ENCODE data around the gene TMEM186. TPM values are rescaled to one million over a fixed set of nuclear protein-coding genes. Genes with fewer than 3 reads are reported as not detected.

TMEM186 gene
- total RNA-seq, 4 donors from 2014 or later = 7.5 to 11.2 (median 10.8) TPM

DNA sequence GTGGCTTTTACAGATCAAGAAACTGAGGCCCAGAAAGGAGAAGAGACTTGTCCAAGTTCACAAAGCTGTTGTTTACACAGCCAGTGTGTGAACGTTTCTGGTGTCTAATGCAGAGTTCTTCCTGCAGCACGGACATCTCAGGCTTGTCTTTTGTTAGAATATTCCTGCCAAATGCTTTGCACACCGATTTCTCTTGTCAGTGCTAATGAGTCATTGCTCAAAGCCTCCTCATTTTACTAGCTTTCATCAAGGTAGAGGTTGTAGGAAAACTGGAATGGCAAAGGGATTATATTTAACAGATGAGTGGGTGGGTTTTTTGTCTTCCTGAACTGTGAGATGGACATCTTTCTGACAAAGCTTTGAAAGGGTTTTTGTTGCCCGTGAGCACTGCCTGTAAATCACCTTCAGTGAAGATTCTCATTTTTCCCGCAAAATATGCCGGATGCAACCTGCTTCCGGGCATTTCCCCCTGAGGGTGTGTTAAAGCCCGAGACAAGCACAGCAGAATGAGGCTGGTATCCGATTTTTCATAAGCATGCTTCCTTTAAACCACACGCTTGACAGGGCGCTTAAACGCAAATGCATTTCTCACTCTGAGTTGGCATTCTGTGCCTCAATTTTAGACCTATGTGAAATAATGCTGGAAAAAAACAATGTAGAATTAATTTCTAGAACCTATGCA lies 14.9 kb upstream of the TMEM186 start:
- DNase-seq (ENCODE audit: low spot score in 2 of 2) = no peak
- intact Hi-C loops (cut with DNase I; ENCODE audit: low total_unique reads) = no loop called here

DNA sequence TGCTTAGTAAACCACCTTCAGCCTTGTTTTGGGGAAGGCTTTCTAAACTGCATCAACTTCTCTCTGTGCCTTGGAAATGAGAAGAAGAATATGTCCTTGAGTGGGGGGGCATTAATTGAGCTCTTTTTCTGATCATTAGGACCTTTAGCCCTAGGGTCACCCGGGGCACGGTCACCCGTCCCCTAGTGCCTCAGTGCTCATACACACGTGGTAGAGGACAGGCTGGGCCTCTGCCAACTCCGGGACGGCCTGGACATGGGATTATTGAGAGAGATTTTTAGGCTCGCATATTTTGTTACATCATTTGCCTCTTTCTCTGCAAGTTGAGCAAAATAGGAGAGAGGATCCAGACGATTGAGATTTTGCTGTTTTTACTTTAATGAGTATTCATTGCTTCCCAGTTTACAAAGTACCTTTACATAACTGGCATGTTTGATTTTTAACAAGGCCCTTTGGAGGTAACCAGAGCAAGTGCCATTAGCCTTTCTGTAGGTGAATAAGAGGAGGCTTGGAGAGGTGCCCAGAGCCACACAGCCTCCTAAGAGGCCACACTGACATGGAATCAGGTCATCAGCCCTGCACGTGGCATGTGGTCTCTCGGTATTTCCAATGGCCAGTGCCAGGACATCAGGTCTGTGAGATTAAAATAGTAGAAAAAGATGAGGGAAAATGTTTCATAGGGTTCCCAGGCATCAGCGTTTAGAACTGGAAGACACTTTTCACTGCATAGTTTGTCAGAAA lies 11.3 kb upstream of the TMEM186 start:
- intact Hi-C loops (cut with DNase I; ENCODE audit: low total_unique reads) = no loop called here
- DNase-seq (ENCODE audit: low spot score in 2 of 2) = no peak
- TF ChIP-seq, protein P1, sequence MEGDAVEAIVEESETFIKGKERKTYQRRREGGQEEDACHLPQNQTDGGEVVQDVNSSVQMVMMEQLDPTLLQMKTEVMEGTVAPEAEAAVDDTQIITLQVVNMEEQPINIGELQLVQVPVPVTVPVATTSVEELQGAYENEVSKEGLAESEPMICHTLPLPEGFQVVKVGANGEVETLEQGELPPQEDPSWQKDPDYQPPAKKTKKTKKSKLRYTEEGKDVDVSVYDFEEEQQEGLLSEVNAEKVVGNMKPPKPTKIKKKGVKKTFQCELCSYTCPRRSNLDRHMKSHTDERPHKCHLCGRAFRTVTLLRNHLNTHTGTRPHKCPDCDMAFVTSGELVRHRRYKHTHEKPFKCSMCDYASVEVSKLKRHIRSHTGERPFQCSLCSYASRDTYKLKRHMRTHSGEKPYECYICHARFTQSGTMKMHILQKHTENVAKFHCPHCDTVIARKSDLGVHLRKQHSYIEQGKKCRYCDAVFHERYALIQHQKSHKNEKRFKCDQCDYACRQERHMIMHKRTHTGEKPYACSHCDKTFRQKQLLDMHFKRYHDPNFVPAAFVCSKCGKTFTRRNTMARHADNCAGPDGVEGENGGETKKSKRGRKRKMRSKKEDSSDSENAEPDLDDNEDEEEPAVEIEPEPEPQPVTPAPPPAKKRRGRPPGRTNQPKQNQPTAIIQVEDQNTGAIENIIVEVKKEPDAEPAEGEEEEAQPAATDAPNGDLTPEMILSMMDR (IDR thresholded peaks at IDR 0.05) = no peak
- TF ChIP-seq POLR2A (IDR thresholded peaks at IDR 0.05) = no peak
- H3K4me3 ChIP-seq (ENCODE audit: low read depth, poor library complexity, severe bottlenecking) = no peak overlapping the region
- 79 to 83% methylated on average over 11 of the region's 11 CpGs for WGBS, 2 donors

More for the DNA sequence above, 14.9 kb upstream of the TMEM186 start:
- H3K4me3 ChIP-seq (ENCODE audit: low read depth, poor library complexity, severe bottlenecking) = no peak overlapping the region
- no peak for TF ChIP-seq POLR2A (IDR thresholded peaks at IDR 0.05)
- TF ChIP-seq, protein P1 (IDR thresholded peaks at IDR 0.05) = no peak
- WGBS, 2 donors = 69 to 70% methylated on average over 12 of the region's 12 CpGs

DNA sequence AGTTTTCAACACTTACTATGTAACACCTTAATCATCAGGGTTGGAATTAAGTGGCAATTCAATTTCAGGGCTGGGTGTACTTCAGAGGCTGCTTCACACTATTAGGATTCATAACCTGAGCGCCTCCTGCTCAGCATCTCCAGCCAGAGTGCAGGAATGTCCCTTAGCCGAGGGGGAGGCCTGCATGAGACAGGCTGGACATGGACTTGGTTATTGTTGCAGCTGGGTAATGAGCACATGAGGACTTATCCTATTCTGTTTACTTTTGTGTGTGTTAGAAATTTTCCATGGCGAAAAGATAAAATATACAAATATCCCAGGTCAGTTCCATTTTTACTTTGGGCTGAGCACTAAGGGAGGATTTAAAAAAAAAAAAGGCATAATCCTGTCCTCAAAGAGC lies 10.6 kb upstream of the TMEM186 start:
- H3K4me3 ChIP-seq (ENCODE audit: low read depth, poor library complexity, severe bottlenecking) = no peak overlapping the region
- DNase-seq (ENCODE audit: low spot score in 2 of 2) = no peak
- TF ChIP-seq, protein P1 (IDR thresholded peaks at IDR 0.05) = no peak
- no peak for TF ChIP-seq POLR2A (IDR thresholded peaks at IDR 0.05)
- 96 to 98% methylated on average over 3 of the region's 3 CpGs for WGBS, 2 donors
- intact Hi-C loops (cut with DNase I; ENCODE audit: low total_unique reads) = no loop called here

DNA sequence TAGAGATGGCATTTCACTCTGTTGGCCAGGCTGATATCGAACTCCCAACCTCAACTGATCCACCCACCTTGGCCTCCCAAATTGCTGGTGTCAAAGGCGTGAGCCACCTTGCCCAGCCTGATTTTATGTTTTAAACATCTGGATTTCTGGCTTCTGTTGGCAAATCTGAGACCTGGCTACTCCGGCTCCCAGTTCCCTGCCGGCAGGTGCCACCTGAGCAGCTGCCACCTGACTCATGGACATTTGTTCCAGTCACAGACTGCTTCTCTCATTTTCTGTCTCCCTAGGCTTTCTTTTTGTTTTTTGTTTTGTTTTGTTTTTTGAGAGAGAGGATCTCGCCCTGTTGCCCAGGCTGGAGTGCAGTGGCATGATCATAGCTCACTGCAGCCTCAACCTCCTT lies 9.8 kb upstream of the TMEM186 start:
- no peak for DNase-seq (ENCODE audit: low spot score in 2 of 2)
- TF ChIP-seq, protein P1 (IDR thresholded peaks at IDR 0.05) = no peak
- TF ChIP-seq POLR2A (IDR thresholded peaks at IDR 0.05) = no peak
- WGBS, 2 donors = 97% methylated on average over 5 of the region's 5 CpGs
- H3K4me3 ChIP-seq (ENCODE audit: low read depth, poor library complexity, severe bottlenecking) = no peak overlapping the region
- intact Hi-C loops (cut with DNase I; ENCODE audit: low total_unique reads) = no loop called here

DNA sequence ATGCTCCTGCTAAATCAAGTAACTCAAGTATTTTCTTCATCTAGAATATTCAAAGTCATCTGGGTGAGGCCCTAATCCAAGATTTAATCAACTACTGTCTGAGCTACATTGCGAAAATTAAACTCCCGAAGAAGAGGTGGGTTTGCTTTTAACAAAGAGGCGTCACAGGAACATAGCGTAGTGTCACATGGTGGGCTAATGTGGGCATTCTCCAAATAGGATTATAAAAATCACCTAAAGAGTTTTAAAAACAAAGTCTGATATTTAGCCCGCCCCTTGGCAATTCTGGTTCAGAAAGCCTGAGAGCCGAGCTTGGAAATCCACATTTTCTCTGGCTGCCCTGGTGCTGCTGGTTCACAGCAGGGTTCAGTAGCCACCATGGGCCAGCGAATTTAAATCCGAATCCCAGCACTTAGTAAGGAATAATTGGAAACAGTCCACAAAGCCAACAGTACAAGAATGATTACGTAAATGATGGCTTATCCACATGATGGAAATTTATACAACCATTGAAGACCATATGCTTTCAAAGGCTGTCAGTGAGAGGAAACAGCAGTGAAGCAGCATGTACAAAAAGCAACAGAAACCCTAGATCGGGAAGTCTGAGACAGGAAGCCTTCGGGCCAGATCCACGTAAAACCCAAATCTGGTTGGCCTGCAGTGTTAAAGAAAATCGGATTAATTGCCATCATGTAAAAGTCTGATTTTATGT lies 9.0 kb upstream of the TMEM186 start:
- intact Hi-C loops (cut with DNase I; ENCODE audit: low total_unique reads) = no loop called here
- TF ChIP-seq, protein P1 (IDR thresholded peaks at IDR 0.05) = no peak
- TF ChIP-seq POLR2A (IDR thresholded peaks at IDR 0.05) = no peak
- H3K4me3 ChIP-seq (ENCODE audit: low read depth, poor library complexity, severe bottlenecking) = no peak overlapping the region
- no peak for DNase-seq (ENCODE audit: low spot score in 2 of 2)
- whole genome bisulfite sequencing, 2 donors = 80 to 82% methylated on average over 13 of the region's 13 CpGs

Data from lower leg skin (tissue), 4 donors.